ENCODE data around the gene NCAM1.
"Not testable (repeated sequence)": the region's sequence is repeated elsewhere in the genome, so short reads cannot be mapped to it uniquely, and the experiment has no call there.

DNA sequence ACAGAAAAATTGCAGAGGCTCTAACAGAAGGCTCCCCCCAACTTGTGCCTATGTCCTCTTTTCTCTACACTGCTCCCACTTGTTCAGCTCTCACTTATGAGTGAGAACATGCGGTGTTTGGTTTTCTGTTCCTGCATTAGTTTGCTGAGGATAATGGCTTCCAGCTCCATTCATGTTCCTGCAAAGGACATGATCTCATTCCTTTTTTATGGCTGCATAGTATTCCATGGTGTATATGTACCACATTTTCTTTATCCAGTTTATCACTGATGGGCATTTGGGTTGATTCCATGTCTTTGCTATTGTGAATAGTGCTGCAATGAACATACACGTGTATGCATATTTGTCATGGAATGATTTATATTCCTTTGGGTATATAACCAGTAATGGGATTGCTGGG is 91.8 kb downstream of the NCAM1 start:
- TF ChIP-seq CTCF (IDR thresholded peaks at IDR 0.05; ENCODE audit: borderline replicate concordance, extremely low read depth, low read length, poor library complexity, severe bottlenecking); EZH2 (IDR thresholded peaks at IDR 0.05; ENCODE audit: borderline replicate concordance, low read depth, low read length, severe bottlenecking): not testable (repeated sequence)
